ENCODE measurements around the gene IFIT1.

GRCh38 chr10:89351412-89351779 is 41.0 kb upstream of the IFIT1 start:
- TF ChIP-seq CTCF (IDR thresholded peaks at IDR 0.05) (no peak), EZH2 (IDR thresholded peaks at IDR 0.05) (no peak), EZH2phosphoT487 (IDR thresholded peaks at IDR 0.05) (no peak)

Data from neural progenitor cell (in vitro differentiated cells).